ENCODE measurements around the gene ZNF236. TPM values are rescaled to one million over a fixed set of nuclear protein-coding genes. Genes with fewer than 3 reads are reported as not detected.

Gene ZNF236
- total RNA-seq, 1 donor from 2014 or later: 13.3 TPM

- no peak overlapping the region for H3K9ac ChIP-seq (ENCODE audit: low read length)
- peaks cover 4% of the 10 kb centered on the region for H3K36me3 ChIP-seq (ENCODE audit: insufficient read depth, low read length)
- H3K4me3 Mint-ChIP-seq (ENCODE audit: unreplicated experiment): peak overlapping the region; percentile 3
- no peak overlapping the region for H3K4me3 ChIP-seq (ENCODE audit: insufficient read depth, low read depth, low read length)
- H3K79me2 ChIP-seq (ENCODE audit: insufficient read depth, low read length): peaks cover 65% of the 10 kb centered on the region
- no peaks in the 10 kb centered on the region for H3K9me3 ChIP-seq (ENCODE audit: insufficient read depth, low read depth, low read length)
- H4K20me1 ChIP-seq (ENCODE audit: insufficient read depth, low read length): peaks cover 11% of the 10 kb centered on the region
- no peaks in the 10 kb centered on the region for H3K27me3 ChIP-seq (ENCODE audit: insufficient read depth, low read length)
- no peaks in the 10 kb centered on the region for H3K27me3 Mint-ChIP-seq (ENCODE audit: low read depth, unreplicated experiment)
- peak overlapping the region; percentile 22 for H3K4me2 ChIP-seq (ENCODE audit: low read length)
- no peak overlapping the region for H3K27ac ChIP-seq (ENCODE audit: low read depth, low read length)
- DNase-seq (ENCODE audit: low read depth) (no peak), FAIRE-seq (no peak)
- TF ChIP-seq EZH2 (IDR thresholded peaks at IDR 0.05; ENCODE audit: insufficient read depth, low read length) (no peak), CTCF (IDR thresholded peaks at IDR 0.05; ENCODE audit: insufficient read depth, low read depth, low read length) (no peak)
- H3K36me3 Mint-ChIP-seq (ENCODE audit: low read depth, unreplicated experiment): peaks cover 5% of the 10 kb centered on the region
- H3K9me3 Mint-ChIP-seq (ENCODE audit: unreplicated experiment): no peaks in the 10 kb centered on the region
- no peak overlapping the region for H3K27ac Mint-ChIP-seq (ENCODE audit: unreplicated experiment)
- H3K4me1 Mint-ChIP-seq (ENCODE audit: low read depth, unreplicated experiment): peaks cover 13% of the 10 kb centered on the region
- H2AFZ ChIP-seq (ENCODE audit: low read depth, low read length): no peak overlapping the region
- peaks cover 10% of the 10 kb centered on the region for H3K4me1 ChIP-seq (ENCODE audit: insufficient read depth, low read length)
These were observed 2.8 kb upstream of the ZNF236 start for GRCh38 chr18:76819411-76820136.

- Histone ChIP-seq H3K9me3 (ENCODE audit: insufficient read depth, low read depth, low read length) (no peaks in the 10 kb centered on the region), H3K4me3 (ENCODE audit: insufficient read depth, low read depth, low read length) (peak overlapping the region; percentile 86), H3K4me2 (ENCODE audit: low read length) (peak overlapping the region; percentile 99), H3K36me3 (ENCODE audit: insufficient read depth, low read length) (peaks cover 4% of the 10 kb centered on the region), H3K9ac (ENCODE audit: low read length) (peak overlapping the region; percentile 95), H3K27me3 (ENCODE audit: insufficient read depth, low read length) (no peaks in the 10 kb centered on the region), H2AFZ (ENCODE audit: low read depth, low read length) (peak overlapping the region; percentile 92), H4K20me1 (ENCODE audit: insufficient read depth, low read length) (peaks cover 6% of the 10 kb centered on the region), H3K4me1 (ENCODE audit: insufficient read depth, low read length) (peaks cover 10% of the 10 kb centered on the region), H3K79me2 (ENCODE audit: insufficient read depth, low read length) (peaks cover 77% of the 10 kb centered on the region), H3K27ac (ENCODE audit: low read depth, low read length) (peak overlapping the region; percentile 93)
- Mint-ChIP-seq H3K9me3 (ENCODE audit: unreplicated experiment) (no peaks in the 10 kb centered on the region), H3K4me3 (ENCODE audit: unreplicated experiment) (peak overlapping the region; percentile 92), H3K36me3 (ENCODE audit: low read depth, unreplicated experiment) (no peaks in the 10 kb centered on the region), H3K27me3 (ENCODE audit: low read depth, unreplicated experiment) (no peaks in the 10 kb centered on the region), H3K4me1 (ENCODE audit: low read depth, unreplicated experiment) (peaks cover 21% of the 10 kb centered on the region), H3K27ac (ENCODE audit: unreplicated experiment) (peak overlapping the region; percentile 78)
- FAIRE-seq: no peak
- DNase-seq (ENCODE audit: low read depth): no peak
- TF ChIP-seq EZH2 (IDR thresholded peaks at IDR 0.05; ENCODE audit: insufficient read depth, low read length) (no peak), CTCF (IDR thresholded peaks at IDR 0.05; ENCODE audit: insufficient read depth, low read depth, low read length) (no peak)
These were observed 942 bp upstream of the ZNF236 start for GRCh38 chr18:76821356-76821874.
